IMR-90 (cell line): ENCODE results near the gene PRELID1.

Source experiments
- BHLHE40 ChIP-seq: fragments of 150-350 bp; IDR thresholded peaks from 2 replicates; pipeline ENCODE4 v1.6.1; 2016; ENCODE audit warnings: mild to moderate bottlenecking, low read depth, low read length
- CEBPB ChIP-seq: IDR thresholded peaks from 2 replicates; pipeline ENCODE4 v1.6.1; 2012; ENCODE audit warnings: low read depth, low read length, improper control_type of control experiment
- CHD1 ChIP-seq: IDR thresholded peaks from 2 replicates; pipeline ENCODE4 v1.6.1; 2012; ENCODE audit warnings: low read depth, low read length, improper control_type of control experiment
- CTCF ChIP-seq: conservative IDR thresholded peaks from 2 replicates; pipeline ENCODE4 v1.5.1; 2012; ENCODE audit warnings: mild to moderate bottlenecking, low read depth, low read length, improper control_type of control experiment
- ELK1 ChIP-seq: fragments of 150-350 bp; IDR thresholded peaks from 2 replicates; pipeline ENCODE4 v1.6.1; 2016; ENCODE audit warnings: low read depth, mild to moderate bottlenecking, low read length, moderate library complexity, borderline replicate concordance
- FOS ChIP-seq: fragments of 150-350 bp; IDR thresholded peaks from 2 replicates; pipeline ENCODE4 v1.6.1; 2016; ENCODE audit warnings: low read depth, low read length
- MAFK ChIP-seq: IDR thresholded peaks from 2 replicates; pipeline ENCODE4 v1.6.1; 2012; ENCODE audit warnings: low read depth, low read length, improper control_type of control experiment
- MAZ ChIP-seq: IDR thresholded peaks from 2 replicates; pipeline ENCODE4 v1.6.1; 2012; ENCODE audit warnings: low read depth, mild to moderate bottlenecking, low read length, improper control_type of control experiment, moderate library complexity, borderline replicate concordance
- NFE2L2 ChIP-seq: fragments of 150-350 bp; IDR thresholded peaks from 2 replicates; pipeline ENCODE4 v1.6.1; 2016; ENCODE audit warnings: low read depth, mild to moderate bottlenecking, low read length
- POLR2A ChIP-seq: IDR thresholded peaks from 2 replicates; pipeline ENCODE4 v1.6.1; 2012; ENCODE audit warnings: mild to moderate bottlenecking, low read depth, low read length
- RAD21 ChIP-seq: IDR thresholded peaks from 2 replicates; pipeline ENCODE4 v1.6.1; 2012; ENCODE audit warnings: low read length, improper control_type of control experiment
- RCOR1 ChIP-seq: IDR thresholded peaks from 2 replicates; pipeline ENCODE4 v1.6.1; 2012; ENCODE audit warnings: mild to moderate bottlenecking, low read length, improper control_type of control experiment; ENCODE audit not compliant: insufficient replicate concordance
- SMC3 ChIP-seq: fragments of 150-350 bp; IDR thresholded peaks from 2 replicates; pipeline ENCODE4 v1.6.1; 2016; ENCODE audit warnings: low read depth, mild to moderate bottlenecking, antibody characterized with exemption, low read length, moderate library complexity

- TF ChIP-seq CTCF (no peak), RCOR1 (no peak), POLR2A (no peak), RAD21 (no peak), SMC3 (no peak), ELK1 (no peak), MAFK (no peak), NFE2L2 (no peak), CEBPB (no peak), CHD1 (no peak), BHLHE40 (no peak), MAZ (no peak), FOS (no peak)
Measured at GRCh38 chr5:177355162-177355867, 51.7 kb downstream of the PRELID1 start.
